DMS153 treated with DMSO at 0.1 percent for 48 hours (cell line): ENCODE measurements around the gene KRTAP4-5.
"Not testable (repeated sequence)": the region's sequence is repeated elsewhere in the genome, so short reads cannot be mapped to it uniquely, and the experiment has no call there.

ENCODE experiments used
- DNase-seq: peaks from one replicate; lab custom pipeline; 2025; ENCODE audit not compliant: unreplicated experiment; lab: John Stamatoyannopoulos, UW

Gene KRTAP4-5

DNA sequence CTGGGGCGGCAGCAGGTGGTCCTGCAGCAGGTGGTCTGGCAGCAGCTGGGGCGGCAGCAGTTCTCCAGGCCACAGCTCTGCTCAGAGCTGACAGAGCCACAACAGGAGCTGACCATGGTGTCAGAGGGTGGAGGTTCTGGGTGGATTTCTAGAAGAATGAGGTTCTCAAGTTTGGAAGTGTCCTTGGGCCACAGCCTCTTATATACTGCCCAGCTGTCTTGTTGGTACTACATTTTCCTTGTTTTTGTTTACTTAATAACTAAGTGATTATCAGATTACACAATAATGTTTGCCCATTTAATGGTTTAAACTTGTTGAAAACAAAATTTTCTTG is at the start of gene KRTAP4-5:
KRTAP4-5 (minus strand) TSS at position 174 of the 334 bp plus-strand sequence; CDS start at position 116, 58 bp downstream.
- DNase-seq = no peak

DNA sequence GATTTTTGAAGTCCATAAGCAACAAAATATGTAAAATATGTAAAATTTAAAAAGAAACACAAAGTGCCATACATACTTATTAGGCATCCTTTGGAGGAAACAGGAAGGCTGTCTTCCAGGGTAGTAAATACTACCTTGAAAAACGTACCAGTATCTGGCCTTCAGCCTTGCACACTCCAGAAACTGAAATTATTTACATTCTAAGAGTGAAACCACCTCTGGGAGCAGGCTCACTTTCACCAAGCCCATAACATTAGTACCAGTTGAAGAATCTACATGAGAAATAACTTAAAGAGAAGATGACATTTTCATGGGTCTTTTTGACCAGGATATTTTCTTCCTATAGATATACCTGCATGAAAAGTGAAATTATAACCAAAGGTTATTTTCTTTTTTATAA is 46.4 kb upstream of the KRTAP4-5 start:
- DNase-seq = no peak

- no peak for DNase-seq
Observed at GRCh38 chr17:41190328-41190727, 40.7 kb upstream of the KRTAP4-5 start.

DNA sequence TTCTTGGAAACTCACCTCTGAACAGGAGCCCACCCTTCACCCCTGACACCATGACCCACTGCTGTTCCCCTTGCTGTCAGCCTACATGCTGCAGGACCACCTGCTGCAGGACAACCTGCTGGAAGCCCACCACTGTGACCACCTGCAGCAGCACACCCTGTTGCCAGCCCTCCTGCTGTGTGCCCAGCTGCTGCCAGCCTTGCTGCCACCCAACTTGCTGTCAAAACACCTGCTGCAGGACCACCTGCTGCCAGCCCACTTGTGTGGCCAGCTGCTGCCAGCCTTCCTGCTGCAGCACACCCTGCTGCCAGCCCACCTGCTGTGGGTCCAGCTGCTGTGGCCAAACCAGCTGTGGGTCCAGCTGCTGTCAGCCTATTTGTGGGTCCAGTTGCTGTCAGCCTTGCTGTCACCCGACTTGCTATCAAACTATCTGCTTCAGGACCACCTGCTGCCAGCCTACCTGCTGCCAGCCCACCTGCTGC is 40.3 kb upstream of the KRTAP4-5 start, which contains the start of gene KRTAP9-1:
KRTAP9-1 (plus strand) TSS at position 51 of the 482 bp plus-strand sequence; CDS start at position 51, 0 bp downstream.
- not testable (repeated sequence) for DNase-seq

- no peak for DNase-seq
Observed at GRCh38 chr17:41186872-41187271, 37.2 kb upstream of the KRTAP4-5 start.

- no peak for DNase-seq
Observed at GRCh38 chr17:41185001-41185400, 35.4 kb upstream of the KRTAP4-5 start.

DNA sequence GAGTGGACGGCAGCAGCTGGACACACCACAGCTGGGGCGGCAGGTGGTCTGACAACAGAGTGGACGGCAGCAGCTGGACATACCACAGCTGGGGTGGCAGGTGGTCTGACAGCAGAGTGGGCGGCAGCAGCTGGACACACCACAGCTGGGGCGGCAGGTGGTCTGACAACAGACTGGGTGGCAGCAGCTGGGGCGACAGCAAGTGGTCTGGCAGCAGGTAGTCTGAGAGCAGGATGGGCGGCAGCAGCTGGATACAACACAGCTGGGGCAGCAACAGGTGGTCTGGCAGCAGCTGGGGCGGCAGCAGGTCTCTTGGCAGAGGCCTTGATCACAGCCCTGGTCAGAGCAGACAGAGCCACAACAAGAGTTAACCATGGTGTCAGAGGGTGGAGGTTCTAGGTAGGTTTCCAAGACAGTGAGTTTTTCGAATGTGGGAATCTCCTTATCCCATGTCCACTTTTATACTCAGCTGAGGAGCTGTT is 34.9 kb upstream of the KRTAP4-5 start, which contains the start of gene KRTAP4-1:
KRTAP4-1 (minus strand) TSS at position 432 of the 482 bp plus-strand sequence; CDS start at position 375, 57 bp downstream.
- no peak for DNase-seq

DNA sequence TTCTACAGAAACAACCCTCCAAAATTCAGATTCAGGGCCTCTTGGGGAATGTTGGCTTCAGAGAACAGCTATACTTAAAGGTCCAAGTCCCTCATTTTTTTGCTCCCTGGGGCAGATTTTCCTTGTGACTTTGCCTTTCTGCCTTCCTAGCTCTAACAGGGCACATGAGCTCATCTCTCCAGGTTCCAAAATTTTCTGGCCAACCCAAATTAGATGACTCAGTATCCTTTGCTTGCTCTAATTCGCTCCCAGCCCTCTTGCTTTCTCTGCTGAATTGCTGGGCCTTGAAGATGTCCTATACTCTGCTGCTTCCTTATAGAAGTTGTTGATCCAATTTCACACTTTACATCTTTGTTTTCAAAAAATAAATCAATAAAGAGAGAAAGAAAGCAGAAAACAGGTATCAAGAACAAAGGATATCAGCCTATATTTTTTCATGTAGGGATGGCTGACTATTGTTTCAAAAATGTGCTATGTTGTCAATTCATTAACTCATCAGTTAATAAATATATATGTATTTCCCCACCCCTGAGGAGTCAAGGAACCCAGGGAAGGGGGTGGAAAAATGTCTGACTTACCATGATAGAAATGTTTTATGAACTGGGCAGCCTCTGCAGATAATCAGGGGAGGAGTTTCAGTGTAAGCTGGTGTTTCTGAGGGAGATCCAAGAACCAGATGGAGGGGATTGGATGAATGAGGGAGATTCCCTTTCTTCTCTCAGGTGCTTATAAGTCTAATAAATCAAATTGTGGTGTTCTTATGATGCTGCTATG is 29.4 kb upstream of the KRTAP4-5 start:
- no peak for DNase-seq

DNA sequence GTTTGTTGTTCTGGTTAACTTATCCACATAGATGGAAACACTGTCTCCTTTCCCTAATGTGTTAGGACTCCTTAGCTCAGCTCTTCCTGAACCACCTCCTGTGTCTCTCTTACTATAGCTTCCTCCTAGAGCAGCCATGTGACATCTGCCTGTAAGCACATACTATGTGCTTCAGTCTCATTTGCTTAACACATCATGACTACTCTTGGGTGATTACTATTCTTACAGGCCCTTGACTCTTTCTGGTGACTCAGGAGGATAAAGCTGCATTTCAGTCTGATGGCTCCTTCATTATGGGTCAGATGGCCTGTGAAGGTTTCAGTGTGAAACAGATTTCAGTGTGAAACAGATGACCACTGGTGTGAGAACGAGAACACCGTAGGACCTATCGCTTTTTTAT is 28.7 kb upstream of the KRTAP4-5 start:
- no peak for DNase-seq

- DNase-seq = no peak
Observed at GRCh38 chr17:41177727-41178271, 28.2 kb upstream of the KRTAP4-5 start, which contains the start of gene KRTAP4-2. Gene KRTAP4-2, minus strand, starts transcription at chr17:41178221. Its CDS starts 57 bp downstream, at chr17:41178164.

- no peak for DNase-seq
Observed at GRCh38 chr17:41176744-41177387, 27.2 kb upstream of the KRTAP4-5 start.

- no peak for DNase-seq
Observed at GRCh38 chr17:41171886-41172285, 22.3 kb upstream of the KRTAP4-5 start.

DNA sequence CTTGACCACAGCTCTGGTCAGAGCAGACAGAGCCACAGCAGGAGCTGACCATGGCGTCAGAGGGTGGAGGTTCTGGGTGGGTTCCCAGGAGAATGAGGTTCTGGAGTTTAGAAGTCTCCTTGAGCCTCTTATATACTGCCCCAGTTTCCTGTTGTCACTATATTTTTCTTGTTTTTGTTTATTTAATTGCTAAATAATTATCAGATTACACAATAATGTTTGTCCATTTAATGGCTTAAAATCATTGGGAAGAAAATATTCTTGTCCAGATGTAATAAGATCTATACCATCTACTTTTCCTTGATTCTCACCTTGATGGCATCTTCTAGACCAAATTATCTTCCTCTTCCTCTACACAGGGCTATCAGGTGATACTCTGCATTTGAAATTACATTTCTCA is 18.5 kb upstream of the KRTAP4-5 start, which contains the start of gene KRTAP4-3:
KRTAP4-3 (minus strand) TSS at position 101 of the 400 bp plus-strand sequence; CDS start at position 52, 49 bp downstream.
- DNase-seq = no peak

DNA sequence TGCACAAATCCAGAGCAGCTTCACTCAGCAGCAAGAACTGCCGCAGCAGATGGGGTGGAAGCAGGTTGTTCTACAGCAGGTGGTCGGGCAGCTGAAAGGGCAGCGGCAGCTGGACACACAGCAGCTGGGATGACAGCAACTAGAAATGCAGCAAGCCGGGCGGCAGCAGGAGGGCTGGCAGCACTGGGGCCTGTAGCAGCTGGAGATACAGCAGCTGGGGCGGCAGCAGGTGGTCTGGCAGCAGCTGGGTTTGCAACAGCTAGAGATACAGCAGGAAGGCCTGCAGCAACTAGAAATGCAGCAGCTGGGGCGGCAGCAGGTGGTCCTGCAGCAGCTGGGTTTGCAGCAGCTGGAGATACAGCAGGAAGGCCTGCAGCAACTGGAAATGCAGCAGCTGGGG is 17.9 kb upstream of the KRTAP4-5 start:
- no peak for DNase-seq

- no peak for DNase-seq
Observed at GRCh38 chr17:41163828-41164227, 14.2 kb upstream of the KRTAP4-5 start.

- no peak for DNase-seq
Observed at GRCh38 chr17:41160648-41161047, 11.0 kb upstream of the KRTAP4-5 start, which contains the start of gene KRTAP4-4. Gene KRTAP4-4, minus strand, starts transcription at chr17:41160748. Its CDS starts 57 bp downstream, at chr17:41160691.

GRCh38 chr17:41160190-41160589 is 10.6 kb upstream of the KRTAP4-5 start:
- DNase-seq = not testable (repeated sequence)

DNA sequence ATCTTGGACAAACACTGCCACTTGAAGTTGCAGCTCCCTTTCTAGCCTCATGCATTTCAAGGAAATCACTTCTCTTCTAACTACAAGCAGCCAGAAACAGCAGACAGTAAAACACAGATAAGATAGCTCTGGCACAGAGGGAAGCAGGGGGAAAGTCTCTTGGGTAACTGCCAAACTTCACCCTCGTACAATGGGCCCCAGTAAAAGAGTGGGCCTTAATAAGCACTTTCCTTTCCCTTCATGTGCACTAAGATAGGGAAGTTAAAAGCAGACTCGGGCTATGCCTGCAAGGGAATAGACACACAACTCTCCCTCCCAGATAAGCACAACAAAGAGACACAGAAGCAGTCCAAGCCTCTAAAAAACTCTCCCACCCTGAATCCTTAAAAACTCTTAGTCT is 4.2 kb upstream of the KRTAP4-5 start:
- no peak for DNase-seq

DNA sequence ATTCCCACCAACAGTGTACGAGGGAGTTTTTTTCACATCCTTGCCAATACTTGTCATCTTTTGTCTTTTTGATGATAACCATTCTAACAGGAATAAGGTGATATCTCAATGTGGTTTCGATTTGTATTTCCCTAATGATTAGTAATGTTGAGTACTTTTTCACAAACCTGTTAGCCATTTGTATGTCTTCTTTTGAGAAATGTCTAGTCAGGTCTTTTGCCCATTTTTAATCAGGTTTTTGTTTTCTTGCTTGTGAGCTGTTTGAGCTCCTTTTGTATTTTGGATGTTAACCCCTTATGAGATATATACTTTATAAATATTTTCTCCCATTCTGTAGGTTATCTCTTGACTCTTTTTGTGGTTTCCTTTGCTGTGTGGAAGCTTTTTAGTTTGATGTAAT is 1.9 kb upstream of the KRTAP4-5 start:
- no peak for DNase-seq

DNA sequence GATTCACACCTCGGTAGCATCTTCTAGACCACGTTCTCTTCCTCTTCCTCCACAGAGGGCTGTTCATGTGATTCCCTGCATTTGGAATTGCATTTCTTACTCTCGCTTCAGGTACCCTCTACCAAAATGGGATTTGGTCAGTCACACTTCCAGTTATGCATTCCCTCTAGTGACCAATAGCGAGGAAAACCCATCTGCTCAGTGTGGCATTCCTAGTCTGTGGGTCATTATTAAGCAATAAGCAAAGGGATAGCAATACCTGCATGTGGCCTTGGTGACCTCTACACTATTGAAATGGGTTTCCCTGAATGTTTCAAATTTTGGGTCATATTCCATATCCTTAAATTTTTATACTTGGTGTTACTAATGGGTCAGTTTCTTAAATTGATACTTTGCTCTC is 401 bp upstream of the KRTAP4-5 start:
- no peak for DNase-seq

DNA sequence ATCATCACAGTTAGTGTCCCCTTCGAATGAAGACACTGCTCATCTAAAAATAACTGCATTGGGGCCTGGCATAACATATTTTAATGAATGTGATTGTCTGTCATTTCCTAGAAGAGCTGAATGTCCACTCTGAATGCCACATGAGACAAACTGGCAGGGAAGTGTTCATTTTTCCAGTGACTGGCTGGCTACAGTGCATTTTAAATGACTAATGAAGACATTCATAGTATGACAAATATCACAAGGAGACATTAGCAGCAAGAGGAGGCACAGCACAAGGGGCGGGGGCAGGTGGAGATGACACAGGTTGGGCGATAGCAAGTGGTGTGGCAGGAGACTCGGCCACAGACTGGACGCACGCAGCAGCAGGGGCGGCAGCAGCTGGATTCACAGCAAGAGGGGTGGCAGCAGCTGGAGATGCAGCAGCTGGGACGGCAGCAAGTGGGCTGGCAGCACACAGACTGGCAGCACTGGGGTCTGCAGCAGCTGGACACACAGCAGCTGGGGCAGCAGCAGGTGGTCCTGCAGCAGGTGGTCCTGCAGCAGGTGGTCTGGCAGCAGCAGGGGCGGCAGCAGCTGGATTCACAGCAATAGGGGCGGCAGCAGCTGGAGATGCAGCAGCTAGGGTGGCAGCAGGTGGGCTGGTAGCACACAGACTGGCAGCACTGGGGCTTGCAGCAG is 514 bp downstream of the KRTAP4-5 start:
- not testable (repeated sequence) for DNase-seq
